ENCODE data around the gene HSPB8.

The HSPB8 gene

DNA sequence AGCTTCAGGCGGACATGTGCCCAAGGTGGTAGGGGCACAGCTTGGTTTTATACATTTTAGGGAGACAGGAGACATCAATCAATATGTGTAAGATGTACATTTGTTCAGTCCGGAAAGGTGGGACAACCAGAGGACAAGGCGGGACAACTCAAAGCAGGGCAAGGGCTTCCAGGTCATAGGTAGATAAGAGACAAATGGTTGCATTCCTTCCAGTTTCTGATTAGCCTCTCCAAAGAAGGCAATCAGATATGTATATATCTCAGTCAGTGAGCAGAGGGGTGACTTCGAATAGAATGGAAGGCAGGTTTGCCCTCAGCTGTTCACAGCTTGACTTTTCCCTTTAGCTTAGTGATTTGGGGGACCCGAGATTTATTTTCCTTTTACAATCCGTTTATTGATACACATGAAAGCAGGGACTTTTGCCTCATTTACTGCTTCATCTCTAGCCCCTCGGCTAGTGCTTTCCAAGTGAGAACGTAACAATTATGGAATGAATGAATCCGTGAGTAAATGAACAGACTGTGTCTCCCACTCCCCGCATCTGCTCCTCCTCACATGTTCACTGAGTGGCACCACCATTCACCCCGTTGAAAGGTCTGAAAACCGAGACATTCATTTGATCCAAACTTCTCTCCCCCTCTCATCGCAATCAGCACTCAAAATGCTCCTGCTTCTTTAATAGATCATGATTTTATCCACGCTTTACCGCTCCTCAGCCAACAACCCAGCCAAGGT, 6.9 kb upstream of the HSPB8 start:
- no peak for DNase-seq

DNA sequence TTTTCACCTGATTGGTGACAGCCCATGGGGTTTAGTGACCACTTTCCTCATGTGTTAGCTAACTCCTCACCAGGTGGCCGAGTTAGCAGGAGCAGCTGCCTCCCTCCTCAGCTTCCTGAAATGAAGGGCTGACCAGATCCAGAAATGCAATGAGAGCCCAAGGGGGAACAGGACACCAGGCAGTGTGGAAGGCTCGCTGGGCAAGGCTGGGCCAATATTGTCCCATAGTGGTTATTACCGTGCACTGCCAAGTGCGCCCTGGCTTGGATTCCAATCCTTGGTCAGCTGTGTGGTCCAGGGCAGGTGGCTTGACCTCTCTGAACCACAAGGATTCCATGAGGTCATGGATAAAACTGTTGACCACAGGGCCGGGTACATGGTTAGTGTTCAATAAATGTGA, 3.6 kb upstream of the HSPB8 start:
- DNase-seq: no peak

DNA sequence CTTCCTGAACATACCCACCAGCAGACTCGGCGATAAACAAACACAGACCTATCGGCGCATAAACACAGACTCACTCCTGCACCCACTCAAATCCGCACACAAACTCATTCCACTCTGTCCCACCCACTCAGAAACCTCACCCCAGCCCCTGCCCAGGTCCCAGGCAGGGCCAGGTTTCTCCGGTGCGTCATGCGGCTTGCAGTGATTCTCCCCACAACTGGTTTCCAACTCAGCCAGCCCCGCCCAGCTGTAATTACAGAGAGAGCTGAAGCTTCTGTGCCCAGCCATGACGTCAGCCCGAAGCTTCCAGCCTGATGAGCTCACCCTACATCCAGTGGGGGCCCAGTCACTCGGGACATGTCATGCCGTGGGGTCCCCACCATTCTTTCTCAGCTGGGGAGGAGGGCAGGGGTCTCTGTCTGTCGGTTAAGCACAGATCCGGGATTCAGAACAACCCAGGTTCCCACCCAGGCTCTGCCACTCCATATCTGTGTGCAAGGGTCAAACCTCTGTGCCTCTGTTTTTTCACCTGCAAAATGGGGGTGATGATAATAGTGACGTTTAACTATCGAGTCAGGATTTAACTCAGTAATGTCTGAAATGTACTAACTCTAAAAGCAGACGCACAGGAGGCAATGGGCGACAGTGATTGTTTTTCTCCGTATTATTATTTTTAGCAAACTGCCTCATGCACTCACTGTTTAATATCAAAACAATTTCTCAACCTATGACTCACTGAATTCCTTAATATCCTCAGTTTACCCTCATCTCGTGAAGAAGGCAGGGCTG, 2.3 kb upstream of the HSPB8 start:
- DNase-seq: peak; percentile 93

DNA sequence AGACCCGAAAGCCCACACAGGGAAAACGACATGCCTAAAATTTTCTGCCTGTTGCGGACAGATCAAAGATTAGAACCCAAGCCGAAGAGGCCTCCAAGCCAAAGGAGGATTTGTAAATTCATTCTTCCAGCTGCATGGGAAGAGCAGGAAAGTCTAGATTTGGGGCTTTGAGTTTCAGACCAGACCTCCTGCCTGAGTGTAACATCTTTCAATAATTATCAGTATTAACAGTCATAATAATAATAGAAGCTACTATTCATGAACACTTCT, 1.7 kb upstream of the HSPB8 start:
- DNase-seq: no peak

DNA sequence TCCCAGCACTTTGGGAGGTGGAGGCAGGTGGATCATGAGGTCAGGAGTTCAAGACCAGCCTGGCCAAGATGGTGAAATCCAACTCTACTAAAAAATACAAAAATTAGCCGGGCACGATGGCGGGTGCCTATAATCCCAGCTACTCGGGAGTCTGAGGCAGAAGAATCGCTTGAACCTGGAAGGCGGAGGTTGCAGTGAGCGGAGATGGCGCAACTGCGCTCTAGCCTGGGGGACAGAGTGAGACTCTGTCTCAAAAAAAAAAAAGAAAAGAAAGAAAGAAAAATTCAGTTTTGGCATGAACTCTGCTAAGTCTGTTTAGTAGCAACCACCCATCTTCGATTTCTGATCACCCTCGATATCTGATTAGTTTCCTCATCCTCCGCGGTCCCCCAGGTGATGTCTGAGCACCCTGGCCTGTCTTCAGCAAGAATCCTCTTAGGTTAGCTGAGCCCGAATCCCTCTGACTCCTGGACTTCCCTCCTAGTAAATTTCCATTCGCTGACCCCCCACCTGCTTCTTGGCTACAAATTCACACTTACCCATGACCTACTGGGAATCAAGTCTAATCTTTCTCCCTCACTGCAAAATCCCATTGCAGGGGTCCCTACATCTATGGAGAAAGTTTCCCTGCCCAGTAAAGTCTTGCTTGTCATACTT, 879 bp upstream of the HSPB8 start:
- DNase-seq: no peak

DNA sequence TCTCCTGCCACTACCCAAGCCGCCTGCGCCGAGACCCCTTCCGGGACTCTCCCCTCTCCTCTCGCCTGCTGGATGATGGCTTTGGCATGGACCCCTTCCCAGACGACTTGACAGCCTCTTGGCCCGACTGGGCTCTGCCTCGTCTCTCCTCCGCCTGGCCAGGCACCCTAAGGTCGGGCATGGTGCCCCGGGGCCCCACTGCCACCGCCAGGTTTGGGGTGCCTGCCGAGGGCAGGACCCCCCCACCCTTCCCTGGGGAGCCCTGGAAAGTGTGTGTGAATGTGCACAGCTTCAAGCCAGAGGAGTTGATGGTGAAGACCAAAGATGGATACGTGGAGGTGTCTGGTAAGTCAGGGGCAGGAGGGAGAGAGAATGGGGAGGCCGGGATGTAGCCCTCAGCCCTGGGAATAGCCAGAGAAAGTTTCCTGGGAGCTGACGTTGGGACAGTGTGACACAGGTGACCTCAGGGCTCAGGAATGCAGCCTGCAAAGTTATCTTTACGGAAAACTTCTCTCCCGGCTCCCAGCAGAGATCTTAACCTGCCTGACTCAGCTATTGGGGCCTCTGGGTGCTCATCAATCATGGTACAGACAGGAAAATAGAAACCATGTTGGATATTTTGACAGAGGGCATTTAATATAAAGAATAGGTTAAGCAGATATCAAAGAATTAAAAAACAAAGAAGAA, 747 bp downstream of the HSPB8 start:
- peak; percentile 89 for DNase-seq

DNA sequence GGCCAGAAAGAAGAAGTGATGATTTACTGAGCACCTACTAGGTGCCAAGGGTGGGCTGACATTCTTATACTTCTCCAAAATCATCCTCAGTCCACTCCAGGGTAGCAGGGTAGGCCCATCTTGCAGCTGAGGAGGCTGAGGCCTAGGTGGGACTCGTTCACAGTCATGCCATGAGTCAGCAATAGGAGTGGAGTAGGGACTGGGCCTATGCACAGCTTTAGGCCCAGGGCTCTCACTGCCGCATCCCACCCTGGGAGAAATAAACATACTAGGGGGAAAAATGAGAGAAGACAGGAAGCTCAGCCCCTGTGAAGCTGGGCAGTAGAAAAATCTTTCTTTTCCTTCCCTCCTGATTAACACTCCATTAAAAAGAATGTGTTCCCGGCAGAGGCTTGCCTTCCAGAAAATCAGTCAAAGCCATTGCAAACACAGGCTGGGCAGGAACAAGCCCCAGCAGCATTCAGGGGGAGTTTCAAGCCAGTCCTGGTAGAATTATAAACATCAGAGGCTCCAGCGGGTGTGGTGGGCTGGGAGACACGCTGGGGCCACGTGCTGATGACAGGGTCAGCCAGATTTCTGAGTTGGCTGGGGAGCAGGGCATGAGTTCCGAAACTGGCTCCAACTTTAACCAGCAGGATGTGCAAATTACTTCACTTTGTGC, 1.8 kb downstream of the HSPB8 start:
- DNase-seq: peak; percentile 66

DNA sequence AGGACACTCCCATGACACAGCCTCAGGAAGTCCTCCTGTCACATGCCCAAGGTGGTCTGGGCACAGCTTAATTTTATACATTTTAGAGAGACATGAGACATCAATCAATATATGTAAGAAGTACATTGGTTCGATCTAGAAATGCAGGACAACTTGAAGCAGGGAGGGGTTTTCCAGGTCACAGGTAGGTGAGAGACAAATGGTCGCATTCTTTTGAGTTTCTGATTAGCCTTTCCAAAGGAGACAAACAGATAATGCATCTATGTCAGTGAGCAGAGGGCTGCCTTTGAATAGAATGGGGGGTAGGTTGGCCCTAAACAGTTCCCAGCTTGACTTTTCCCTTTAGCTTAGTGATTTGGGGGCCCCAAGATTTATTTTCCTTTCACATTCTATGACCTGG, 2.5 kb downstream of the HSPB8 start:
- no peak for DNase-seq

DNA sequence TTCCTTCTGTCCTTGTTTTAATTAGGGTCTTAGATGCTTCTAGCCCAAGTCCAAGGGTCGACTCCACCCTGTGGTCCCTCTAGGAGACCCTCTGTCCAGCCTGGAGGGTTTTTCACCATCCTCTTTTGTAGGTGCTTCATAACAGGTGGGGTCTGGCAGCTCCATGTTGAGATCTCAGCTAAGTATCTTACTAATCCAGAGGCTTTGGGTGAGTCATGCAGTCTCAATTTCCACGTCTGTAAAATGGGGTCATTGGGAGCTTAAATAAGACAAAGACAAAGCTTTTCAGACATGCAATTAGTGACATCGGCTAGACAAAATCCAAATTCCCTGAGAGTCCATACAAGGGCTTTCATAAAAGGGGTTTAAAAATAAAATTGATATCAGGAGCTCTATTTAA, 3.2 kb downstream of the HSPB8 start:
- DNase-seq: peak; percentile 19

DNA sequence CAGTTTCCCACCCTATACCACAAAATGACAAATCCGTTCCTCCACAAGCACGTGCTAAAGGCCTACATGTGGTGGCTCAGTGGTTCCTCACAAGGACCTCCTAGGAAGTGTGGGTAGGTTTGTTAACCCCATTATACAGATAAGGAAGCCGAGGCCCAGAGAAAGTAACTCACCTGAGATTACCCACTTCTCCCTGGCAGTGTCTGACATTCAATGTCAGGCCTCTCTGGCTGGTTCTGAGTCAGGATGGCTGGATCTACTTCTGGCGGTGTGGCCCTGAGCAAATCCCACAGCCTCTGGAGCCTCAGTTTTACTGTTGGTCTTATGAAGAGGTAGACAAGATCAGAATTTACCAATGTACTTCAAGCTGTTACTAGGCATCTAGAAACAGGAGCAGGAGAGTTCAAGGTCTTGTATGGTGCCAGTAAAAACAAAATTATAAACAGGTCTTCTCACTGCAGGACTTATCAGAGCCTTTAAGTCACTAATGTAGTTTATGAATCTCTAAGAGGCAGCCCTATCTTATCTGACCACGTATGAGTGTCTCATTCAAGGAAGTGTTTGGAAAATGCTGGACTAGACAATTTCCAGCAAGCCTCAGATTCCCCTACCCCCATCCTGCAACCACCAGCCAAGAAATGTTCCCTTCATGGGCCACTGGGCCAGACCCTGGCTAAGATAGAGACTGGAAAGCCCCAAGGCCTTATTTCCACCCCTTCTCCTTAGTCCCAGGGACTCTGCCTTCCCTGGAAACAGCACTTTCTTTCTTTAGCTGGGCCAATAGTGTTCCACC, 4.2 kb downstream of the HSPB8 start:
- DNase-seq: no peak

DNA sequence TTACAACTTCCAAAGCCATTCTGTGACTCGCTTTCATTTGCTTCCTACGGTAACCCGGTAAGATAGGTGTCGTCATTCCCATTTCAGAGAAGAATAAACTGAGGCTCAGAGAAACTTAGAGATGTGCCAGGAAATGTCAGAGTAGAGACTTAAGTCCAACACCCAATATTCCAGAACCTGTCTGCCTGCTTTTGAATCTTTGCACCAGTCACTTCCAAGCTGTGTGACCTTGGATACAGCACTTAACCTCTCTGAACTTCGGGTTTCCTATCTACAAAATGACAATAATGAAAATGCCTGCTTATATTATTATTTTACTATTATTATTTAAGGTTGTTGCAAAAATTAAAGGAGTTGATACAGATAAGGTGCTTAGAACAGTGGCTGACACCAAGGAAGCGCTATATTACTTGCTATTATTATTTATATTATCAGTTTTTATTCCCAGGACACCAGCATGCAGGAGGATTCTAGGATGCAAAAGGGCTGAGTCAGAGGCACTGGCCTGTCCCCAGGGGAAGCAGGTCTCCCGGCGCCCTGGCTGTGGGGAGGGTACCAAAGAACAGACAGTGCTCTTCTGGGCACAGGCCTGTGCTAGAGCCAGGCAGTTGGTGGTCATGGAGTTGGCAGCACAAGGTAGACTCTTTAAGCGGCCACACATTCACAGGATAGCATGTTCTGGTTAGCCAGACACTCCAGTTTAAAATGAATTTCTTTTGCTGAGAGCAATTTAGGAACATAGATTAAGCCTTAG, 5.4 kb downstream of the HSPB8 start:
- no peak for DNase-seq

DNA sequence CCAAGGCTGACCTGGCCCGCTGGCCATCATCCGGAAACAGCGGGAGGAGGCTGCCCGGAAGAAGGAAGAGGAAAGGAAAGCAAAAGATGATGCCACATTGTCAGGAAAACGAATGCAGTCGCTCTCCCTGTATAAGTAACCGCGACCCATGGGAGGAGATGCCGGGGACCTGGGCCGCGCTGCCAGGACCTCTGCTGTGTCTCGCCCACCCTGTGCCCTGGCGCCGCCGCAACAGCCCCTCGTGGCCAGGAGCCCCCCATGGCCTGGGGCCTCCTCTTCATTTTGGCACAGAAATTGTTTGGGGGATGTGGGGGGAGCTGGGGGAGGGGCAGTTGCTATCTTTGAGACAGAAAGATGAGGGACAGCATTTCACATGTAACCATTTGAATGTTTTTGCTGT, 16.5 kb downstream of the HSPB8 start:
- no peak for DNase-seq

DNA sequence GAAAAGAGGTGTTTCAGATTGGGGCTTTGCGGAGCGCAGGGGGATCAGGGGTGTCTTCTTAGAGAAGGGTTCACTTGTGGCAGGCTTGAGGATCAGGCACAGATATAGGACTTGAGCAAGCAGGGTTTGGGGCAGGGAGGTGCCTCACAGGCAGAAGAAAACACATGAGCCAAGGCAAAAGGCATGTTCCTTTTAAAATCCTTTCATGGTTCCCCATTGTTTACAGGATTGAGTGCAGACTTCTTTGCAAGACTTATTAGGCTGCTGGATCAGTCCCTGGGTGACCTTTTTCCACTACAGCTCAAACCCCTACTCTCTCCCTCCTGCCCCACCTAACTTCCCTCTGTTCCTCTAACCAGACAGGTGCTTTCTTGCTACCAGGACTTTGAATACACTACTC, 19.7 kb downstream of the HSPB8 start:
- no peak for DNase-seq

DNA sequence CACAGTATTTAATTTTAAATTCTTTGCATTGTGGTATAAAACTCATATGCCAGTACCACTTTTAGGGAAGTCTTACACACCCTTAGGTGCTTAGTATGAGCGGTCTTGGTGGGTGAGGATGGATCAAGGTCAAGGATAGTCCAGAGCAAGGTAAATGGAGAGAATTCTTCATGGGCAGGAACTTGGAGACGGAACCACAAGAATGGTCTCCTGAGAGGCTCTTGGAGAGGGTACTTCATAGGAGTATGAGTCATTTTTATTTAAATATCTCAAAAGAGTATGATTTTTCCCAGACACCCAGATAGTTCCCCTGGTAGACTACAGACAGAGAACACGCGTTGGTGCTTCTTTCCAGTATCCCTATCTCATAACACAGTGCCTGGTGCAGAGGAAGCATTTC, 21.9 kb downstream of the HSPB8 start:
- no peak for DNase-seq

DNA sequence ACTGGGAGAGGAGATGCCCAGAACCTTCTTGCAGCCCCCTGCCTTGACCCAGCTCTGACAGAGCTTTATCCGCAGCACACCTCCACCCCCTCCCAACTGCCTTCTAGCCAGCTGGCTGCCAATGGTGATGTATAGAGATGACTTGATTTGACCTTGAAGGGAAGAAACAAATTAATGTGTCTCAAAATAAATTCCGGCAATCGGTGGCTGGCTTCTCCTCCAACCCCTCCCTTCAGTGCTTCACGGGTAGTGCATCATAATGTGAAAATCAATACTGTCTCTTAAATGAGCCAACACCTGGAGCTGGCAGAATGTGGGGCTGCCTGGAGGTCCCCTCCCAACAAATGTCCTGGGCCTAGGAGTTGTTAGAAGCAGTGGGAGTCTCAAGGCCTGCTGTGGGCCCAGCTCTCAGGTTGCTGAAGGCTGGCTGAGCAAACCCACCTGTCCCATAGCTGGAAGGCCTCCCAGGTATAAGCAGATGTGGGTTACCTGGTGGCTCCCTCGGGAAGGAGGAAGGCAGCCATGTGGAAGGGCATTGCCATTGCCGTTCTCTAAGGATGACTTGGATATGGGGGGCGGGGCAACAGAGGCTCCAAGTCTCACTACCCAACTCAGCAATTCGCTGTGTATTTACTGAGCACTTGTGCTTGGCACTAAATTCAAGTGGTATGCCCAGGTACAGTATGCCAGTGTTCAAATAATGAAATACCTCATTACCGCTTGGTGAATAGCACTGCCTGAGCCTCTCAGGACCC, 23.2 kb downstream of the HSPB8 start:
- no peak for DNase-seq

DNA sequence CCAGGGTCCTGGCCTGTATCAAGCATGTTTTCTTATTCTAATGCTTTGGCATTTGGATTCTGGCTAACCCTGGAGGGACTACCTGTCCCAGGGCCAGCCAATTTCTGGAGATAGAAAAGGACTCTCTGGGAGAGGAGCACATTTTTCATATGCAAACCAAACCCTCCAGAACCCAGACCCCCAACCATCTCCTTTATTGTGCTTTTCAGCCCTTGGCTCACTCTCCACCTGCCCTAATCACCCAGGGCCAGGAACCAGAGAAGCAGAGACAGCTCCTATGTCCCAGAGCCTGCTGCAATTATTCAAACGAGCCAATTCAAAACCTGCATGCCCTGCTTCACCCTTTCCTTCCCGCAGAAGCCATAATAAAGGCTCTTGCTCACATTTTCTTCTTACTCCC, 23.8 kb downstream of the HSPB8 start:
- no peak for DNase-seq

DNA sequence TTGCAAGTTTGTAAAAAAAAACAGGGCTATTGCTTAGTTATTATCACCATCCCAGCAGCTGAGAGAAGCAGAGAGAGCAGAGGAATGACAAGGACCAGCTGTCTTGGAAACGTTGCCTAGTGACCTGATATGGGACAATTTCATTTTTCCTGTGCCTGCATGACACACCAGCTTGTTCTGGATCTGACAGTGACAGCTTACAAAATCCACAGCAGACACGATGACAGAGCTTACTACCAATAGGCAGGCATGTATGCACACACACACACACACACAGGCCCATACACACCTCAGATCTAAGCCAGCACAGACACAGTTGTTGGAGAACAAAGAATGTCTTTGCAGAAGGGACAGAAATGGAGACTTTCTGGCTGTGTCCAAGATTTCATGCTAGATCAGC, 25.4 kb downstream of the HSPB8 start:
- DNase-seq: no peak

DNA sequence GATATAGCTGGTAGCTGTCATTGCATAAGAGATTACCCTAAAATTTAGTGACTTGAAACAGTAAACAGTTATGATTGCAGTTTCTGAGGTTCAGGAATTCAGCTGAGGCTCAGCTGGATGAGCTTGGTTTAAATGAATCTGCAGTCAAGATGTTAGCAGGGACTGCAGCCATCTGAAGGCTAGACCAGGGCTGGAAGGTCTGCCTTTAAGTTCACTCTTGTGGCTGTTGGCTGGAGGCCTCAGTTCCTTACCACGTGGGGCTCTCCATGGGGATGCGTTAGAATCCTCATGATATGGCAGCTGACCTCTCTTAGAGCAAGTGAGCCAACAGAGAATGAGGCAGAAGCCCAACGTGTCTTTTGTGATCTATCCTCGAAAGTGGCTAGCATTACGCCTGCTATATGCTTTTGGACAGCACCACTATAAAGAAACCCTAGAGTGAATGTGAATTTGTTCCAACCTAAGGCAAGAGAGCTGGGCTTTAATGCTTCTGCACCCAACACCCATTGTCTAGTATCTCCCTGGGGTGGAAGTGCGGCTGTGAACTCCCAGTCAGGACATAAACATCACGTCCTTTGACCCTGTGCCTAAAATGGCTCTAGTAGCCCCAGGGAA, 26.0 kb downstream of the HSPB8 start:
- no peak for DNase-seq

DNA sequence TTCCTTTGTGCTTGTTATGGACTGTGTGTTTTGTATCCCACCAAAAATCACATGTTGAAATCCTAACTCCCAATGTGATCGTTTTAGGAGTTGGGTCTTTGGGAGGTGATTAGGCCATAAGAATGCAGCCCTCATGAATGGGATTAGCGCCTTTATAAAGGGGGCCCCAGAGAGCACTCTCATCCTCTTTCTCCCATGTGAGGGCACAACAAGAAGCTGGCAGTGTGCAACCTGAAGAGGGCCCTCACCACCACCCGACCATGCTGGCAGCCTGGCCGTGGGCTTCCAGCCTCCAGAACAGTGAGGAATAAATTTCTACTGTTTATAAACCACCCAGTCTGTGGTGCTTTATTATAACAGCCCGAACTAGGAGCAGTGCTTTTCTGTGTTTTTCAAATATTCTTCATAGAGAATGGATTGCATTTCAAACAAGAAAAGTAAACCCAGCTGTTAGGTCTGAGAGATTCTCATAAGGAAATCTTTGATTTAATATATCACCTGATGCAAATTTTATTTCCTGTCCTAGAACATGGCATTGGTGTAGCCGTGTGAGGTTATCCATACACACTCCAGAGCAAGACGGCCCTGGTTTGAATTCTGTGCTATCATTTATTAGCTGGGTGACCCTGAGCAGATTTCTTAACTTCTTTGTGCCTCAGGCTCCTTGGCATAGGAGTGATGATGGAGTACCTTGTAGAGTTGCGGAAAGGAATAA, 27.8 kb downstream of the HSPB8 start:
- DNase-seq: no peak
